Stimulated activated CD8-positive, alpha-beta memory T cell treated with anti-CD3 and anti-CD28 coated beads, Interleukin-12 subunit alpha, Interleukin-12 subunit beta, amount 100 ng/mL, for 4 hours (primary cell): ENCODE measurements around the gene PPM1M.
"Not testable (repeated sequence)": the region's sequence is repeated elsewhere in the genome, so short reads cannot be mapped to it uniquely, and the experiment has no call there.

Experiments used
- DNase-seq: peaks from one replicate; pipeline ENCODE4 v3.0.0-alpha.2; 2020; ENCODE audit warnings: low read depth

Gene PPM1M

DNA sequence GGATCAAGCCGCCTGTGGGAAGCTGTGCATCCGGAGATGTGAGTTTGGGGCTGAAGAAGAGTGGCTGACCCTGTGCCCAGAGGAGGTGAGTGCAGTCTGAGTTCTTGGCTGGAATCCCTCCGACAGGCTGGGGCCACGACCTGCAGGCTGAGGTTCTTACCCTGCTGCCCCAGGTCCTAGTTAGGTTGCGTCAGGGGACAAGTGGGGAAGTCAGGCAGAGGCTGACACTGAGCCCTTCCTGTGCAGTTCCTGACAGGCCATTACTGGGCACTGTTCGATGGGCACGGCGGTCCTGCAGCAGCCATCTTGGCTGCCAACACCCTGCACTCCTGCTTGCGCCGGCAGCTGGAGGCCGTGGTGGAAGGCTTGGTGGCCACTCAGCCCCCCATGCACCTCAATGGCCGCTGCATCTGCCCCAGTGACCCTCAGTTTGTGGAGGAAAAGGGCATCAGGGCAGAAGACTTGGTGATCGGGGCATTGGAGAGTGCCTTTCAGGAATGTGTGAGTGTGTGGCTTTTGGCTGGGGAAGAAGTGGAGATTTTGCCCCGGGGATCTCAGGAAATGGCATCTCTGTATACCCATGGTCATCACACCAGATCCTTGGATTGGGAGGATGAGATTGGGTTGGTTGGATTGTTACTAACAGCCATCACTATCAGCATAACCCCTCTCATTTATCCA is 1.3 kb downstream of the PPM1M start:
- DNase-seq: no peak

DNA sequence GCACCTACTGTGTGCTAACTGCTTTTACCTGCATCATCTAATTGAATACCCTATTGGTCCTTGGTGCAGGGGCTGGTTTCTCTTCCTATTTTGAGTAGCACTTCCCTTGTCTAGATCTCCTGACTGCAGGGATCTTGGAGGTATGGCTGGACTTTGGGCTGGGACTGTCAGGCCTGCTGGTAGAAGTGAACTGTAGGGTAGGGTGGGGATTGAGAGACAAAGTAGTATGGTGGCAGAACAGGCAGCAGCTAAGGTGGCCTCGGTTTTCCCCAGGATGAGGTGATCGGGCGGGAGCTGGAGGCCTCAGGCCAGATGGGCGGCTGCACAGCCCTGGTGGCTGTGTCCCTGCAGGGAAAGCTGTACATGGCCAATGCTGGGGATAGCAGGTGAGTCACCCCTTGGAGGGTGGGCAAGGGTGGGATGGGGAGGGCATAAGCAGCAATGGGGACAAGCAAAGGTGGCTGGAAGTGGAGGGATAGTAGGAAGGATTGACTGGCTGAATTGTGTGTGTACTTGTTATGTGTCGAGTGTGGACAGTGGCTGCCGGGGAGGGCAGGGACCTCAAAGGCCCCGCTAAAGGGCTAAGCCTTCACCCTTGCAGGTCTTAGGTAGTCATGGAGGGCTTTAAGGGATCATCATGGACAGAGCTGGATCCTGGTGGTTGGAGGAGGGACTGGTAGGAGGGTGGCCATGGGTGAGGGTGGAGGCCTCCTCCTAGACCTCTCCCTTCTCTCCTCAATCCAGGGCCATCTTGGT is 2.0 kb downstream of the PPM1M start:
- DNase-seq: no peak

DNA sequence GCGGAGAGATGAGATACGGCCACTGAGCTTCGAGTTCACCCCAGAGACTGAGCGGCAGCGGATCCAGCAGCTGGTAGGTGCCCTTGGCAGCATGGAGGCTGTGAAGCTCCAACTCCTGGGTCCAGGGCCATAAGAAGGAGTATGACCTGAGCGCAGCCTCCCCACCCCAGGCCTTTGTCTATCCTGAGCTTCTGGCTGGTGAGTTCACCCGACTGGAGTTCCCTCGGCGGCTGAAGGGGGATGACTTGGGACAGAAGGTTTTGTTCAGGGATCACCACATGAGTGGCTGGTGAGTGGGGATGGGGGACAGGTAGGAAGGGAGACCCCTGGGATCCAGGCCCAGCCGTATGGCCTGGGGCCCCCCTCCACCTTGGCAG is 2.6 kb downstream of the PPM1M start:
- DNase-seq: no peak

DNA sequence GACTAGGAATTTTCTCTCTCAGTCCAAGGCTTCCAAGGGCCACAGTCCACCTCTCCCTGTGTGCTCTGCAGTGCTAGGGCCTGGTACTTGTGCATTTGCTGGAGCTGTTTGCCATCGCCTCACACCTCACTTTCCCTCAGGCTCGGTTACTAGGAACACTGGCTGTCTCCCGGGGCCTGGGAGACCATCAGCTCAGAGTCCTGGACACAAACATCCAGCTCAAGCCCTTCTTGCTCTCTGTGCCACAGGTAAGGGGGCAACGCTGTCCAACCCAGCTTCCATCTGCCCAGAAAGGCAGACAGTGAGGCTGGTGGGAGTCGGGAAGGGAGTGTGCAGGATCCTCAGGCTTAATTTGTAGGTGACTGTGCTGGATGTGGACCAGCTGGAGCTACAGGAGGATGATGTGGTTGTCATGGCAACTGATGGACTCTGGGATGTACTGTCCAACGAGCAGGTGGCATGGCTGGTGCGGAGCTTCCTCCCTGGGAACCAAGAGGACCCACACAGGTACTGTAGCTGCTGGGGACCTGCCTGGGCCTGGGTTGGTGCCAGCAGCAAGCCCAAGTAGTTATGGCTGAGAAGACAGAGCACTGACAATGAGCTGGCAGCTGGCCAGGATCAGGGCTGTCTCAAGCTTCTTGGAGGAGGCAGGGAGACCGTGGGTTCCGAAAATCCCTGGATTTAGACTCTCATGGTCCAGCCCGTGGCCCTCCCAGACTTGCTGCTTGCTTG is 3.4 kb downstream of the PPM1M start:
- DNase-seq: no peak

DNA sequence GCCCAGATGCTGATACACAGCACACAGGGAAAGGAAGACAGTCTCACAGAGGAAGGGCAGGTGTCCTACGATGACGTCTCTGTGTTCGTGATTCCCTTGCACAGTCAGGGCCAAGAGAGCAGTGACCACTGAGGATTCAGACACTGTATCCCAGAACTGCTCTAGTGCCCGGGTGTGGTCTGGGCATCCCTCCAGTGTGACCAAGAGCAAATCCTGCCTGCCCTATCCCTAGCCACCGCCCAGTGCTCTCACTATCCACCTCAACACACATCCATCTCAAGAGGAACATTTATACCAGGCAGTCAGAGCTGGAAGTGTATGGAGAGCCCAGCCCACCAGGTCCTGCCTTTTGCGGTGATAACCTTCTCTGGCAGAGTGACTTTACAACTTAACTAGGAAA is 4.1 kb downstream of the PPM1M start:
- DNase-seq: no peak

DNA sequence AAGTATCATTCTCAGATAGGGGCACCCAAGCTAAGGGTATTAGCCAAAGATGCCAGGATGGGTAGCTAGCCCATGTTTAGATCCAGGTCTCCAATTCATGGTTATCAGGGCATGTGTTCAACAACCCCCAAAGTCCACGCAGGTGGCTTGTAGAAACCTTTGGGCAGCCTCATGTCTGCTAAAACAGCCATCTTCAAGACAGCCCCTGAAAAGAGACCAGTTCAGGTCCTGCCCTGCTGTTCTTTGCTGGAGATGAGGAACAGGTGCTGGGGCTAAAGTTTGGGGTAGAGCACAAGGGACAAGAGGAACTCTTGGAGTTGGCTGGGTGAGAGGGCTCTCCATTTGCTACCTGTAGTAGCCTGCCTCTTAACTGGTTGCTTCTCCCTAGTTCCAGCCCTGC is 4.6 kb downstream of the PPM1M start:
- no peak for DNase-seq

DNA sequence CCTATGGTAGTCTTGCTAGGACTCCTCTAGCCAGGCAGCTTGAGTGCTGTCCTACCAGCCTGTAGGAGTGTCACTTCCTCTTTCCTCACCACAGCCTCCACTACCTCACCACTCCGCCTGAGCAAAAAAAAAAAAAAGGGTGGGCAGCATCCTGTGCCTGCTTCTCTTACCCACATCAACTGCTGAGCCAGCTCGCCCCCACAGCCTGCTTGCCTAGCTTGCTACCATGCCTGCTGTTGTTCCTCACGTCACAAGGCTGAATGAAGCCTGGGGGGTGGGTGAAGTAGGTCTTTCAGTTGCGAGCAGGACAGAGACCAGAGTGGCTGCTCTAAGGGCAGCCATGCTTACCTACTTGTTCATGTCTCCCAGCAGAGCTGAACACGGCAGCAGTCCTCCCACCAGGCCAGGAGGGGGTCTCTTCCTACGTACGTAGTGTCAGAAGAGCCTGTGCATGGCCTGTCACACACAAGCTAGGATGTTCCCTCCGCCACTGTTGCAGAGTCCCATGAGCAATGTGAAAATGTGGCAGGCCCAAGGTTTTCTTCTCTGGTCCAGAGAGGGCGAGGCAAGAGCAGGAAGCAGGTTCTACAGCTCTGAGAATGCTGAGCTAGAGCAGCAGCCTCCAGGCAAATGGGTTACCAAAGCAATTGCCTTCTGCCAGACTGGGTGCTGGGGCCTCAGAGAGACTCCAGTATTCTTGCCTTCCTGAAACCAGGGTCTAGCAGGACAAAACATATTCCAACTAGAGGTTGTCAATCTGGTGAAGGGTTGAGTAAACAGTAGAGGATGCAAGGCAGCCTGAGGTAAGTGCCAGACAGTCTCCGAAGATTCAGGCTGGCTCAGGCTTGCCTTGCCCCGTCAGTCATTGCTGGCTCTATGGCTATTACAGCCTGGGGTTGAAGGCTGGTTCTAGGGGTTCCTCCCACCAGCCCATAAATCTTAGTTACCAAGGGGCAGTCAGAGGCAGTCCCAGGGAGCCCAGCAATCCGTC is 8.1 kb downstream of the PPM1M start:
- DNase-seq: peak; percentile 69

DNA sequence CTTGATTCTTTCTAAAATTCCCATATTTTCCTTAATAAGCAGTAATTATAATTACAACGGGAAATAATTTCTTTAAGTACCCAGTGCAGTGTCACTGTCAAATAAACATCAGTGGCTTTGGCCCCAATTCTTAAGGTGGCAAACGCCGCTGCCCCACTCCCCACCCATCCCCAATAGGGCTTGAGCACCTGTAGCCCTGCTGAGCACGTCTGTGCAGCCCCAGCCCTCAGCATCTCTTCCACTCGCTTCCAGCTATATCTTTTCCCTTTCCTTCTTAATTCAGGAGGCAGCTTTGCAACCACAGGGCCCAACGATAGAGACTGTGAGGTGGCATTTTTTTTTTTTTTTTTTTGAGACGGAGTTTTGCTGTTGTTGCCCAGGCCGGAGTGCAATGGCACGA is 9.0 kb downstream of the PPM1M start:
- no peak for DNase-seq

DNA sequence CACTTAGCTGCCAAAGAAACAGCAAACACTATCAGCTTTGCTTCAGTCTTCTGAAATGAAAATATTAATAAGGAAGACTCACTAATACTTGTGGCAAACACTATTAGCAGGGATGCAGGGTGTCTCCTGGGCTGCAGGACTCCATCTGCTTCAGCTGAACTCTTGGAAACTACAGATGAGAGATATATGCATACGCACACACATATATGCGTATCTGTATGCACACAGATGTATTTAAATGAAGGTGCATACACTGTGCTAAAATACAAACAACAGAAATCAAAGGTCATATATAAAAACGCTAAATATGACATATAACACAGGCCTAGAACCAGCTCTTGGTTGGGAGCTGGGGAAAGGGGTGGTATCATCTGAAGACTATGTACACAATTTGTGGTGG is 10.6 kb downstream of the PPM1M start:
- DNase-seq: no peak

DNA sequence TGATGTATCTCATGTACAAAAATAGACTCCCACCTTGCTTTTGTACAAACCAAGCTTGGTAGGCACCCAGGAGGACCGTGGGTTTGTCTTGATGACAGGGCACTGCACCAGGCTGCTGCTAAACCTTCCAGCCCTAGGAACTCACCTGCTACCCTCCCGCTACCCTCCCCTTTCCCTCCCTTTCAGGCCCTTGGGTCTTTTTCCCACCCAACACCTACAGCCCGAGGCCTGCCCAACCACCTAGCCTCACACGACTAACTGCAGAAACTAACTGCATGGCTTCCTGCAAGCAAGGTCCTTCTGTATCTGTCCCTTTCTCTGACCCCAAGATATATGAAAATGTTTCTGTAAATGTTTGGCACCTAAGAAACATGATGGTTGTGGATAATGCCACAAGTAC is 11.1 kb downstream of the PPM1M start:
- no peak for DNase-seq

DNA sequence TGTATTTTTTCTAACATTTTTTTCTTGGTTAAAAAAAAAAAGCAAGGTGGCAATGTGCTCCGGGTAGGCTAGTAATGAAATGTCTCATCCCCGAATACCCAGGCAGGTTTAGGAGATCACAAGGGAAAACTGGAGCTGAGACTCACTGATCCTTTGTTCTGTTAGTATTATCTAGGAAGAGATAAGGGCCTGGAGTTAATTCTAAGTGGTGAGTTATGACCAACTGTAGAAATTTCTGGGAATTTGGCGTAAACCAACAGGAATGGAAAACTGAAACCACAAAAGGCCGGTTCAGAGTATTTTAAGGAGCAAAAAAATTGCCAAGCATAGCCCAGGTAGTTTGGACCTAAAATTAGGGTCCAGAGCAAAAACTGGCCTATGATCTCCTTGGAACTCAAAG is 12.4 kb downstream of the PPM1M start:
- DNase-seq: no peak

DNA sequence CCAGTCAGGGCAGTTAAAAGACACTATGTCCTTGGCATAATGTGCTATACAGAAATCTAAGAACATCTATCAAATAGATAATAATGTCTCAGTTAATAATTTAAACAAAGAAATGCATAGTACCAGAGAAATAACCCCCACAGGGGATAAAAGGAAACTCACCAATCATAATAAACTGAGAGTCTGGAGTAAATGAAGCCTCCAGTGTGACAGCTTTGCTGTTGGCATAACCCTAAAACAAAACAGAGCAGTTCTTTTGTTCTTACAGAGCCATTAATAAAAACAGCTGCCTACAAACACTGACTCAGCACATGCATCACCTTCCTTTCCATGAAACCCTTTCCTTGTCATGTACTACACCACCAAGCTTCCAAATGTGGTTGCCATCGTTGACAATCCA is 13.5 kb downstream of the PPM1M start:
- no peak for DNase-seq

DNA sequence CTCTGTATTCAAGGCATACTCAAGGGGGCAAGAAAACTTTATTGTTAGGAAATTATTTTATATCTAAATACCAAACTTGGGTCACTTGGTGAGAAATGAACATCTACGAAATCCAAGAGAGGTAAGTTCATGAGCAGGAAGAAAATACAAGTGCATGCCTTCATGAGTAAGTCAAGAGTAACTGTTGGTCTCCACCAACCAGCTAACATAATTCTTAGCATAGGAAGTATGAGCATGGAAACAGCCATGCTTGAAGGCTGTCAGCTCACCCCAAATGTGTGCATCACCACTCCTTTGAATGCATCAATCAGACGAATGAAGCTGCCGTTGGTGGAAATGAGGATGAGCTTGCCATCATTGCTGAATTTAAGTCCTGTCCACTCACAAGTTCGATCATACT is 13.9 kb downstream of the PPM1M start:
- no peak for DNase-seq

DNA sequence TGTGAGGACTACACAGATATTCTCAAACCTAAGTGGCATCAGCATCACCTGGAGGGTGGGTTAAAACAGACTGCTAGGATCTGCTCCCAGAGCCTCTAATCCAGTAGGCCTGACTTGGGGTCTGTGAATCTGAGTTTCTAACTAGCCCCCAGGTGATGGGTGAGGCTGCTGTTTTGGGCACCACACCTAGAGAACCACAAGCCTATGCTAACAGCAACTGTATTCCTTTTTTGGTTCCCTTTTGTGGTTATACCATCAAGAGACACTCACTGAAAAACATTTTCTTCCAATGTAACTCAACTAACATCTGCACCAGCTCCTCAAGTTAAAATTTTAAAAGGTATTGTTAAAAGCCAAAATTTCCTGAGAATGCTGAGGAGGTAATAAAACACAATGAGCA is 16.9 kb downstream of the PPM1M start:
- no peak for DNase-seq

DNA sequence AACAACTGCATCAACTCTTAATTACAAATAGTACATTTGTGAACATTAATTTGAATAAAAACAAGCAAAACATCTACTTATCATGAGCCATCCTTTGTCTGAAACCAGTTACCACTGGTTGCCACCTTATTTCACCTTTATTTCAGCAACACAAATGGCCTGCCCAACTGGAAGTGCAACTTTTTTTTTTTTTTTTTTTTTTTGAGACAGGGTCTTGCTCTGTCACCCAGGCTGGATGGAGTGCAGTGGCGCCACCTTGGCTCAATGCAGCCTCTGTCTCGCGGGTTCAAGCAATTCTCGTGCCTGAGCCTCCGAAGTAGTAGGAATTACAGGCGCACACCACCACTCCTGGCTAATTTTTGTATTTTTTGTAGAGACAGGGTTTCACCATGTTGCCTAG is 19.8 kb downstream of the PPM1M start:
- no peak for DNase-seq

DNA sequence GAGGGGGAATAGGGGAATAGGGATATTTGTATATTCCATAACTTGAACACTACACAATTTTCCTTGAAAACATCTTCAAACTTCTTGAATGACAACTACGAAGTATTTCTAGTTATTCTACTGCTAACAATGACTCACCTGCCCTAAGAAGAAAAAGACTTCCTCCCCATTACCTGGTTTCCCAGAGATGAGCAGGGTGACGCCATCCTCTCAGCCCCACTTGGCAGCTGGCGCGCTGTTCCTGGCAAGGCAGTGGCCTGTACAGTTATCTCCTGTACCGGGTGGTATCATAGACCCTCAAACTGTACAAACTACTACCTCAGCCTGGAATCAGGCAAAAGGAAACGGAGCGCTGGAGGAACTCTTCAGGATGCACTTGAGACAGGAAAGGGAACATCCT is 22.5 kb downstream of the PPM1M start:
- DNase-seq: no peak

DNA sequence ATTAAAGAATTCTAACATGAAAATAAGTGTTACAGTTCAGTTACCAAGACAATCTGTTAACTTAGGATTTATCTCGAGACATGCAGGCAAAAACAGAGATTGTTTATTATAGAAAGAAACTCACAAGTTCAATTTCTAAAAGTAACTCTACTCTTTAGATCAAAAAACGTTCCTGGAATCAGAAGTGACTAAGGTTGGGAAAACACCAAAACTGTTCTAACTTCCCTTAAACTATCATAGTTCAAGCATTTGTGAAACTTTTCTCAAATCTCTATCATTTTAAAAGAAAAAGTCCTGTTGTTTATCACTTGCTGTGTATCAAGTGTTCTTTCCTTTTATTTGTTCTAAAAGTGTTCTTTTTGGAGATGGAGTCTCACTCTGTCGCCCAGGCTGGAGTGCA is 24.2 kb downstream of the PPM1M start:
- no peak for DNase-seq

DNA sequence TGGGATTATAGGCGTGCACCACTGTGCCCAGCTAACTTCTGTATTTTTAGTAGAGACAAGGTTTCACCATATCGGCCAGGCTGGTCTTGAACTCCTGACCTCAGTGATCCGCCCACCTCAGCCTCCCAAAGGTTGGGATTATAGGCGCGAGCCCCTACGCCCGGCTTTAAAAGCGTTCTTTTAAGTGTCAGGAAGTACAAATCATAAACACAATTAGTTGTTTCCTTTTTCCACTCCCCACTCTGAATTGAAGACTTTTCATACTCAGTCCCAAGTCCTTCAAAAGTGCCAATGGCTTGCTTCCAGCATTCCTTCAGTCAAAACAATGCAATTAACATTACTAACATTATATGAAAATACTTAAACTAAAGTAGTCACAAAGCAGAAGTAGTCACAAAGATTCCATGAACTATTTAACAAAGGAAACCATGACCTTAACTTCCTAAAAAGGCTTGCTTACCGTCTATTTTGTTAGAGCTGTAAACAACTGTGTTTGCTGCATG is 24.7 kb downstream of the PPM1M start:
- no peak for DNase-seq

DNA sequence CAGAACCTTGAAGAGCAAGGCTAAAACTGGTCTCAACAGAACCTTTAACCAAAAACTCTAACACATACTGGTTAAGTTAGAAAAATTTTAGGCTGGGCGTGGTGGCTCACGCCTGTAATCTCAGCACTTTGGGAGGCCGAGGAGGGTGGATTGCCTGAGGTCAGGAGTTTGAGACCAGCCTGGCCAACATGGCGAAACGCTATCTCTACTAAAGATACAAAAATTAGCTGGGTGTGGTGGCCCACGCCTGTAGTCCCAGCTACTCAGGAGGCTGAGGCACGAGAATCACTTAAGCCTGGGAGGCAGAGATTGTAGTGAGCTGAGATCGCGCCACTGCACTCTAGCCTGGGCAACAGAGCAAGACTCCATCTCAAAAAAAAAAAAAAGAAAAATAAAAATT is 26.6 kb downstream of the PPM1M start:
- not testable (repeated sequence) for DNase-seq

DNA sequence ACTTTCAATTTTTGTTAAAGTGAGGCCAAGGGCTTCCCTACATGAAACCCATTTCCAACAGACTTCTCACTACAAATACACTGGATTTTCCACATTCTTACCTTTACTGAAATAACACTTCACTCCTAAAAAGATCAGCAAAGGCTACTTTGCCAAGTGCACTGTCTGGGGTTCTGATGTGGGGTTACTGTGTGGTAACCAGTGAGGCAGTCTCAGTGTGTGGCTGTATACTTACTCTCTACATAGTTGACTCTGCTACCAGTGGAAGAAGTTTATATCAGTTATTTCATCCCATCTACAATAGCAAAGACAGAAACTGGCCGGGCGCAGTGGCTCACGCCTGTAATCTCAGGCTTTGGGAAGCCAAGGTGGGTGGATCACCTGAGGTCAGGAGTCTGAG is 27.3 kb downstream of the PPM1M start:
- no peak for DNase-seq

DNA sequence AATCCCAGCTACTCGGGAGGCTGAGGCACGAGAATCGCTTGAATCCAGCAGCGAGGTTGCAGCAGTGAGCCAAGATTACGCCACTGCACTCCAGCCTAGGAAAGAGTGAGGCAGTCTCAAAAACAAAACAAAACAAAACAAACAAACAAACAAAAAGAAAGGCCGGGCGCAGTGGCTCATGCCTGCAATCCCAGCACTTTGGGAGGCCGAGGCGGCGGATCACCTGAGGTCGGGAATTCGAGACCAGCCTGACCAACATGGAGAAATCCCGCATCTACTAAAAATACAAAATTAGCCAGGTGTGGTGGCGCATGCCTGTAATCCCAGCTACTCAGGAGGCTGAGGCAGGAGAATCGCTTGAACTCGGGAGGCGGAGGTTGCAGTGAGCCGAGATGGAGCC is 29.2 kb downstream of the PPM1M start:
- DNase-seq: not testable (repeated sequence)
